ENCODE measurements around the gene CYP19A1.

CYP19A1 gene

GRCh38 chr15:51180534-51180933 is 157.9 kb downstream of the CYP19A1 start:
- peaks cover 29 to 37% of the 10 kb centered on the region in 2 experiments for H3K4me1 ChIP-seq (ENCODE audit: control insufficient read depth in 1 of 2, insufficient read depth in 1 of 2, low read depth in 1 of 2, low read length in 1 of 2)
- no peak for TF ChIP-seq CTCF (IDR thresholded peaks at IDR 0.05)
- no peak overlapping the region for H3K4me3 ChIP-seq (ENCODE audit: low read depth in 1 of 2, low read length in 1 of 2)
- no peak overlapping the region for H3K27ac ChIP-seq
- no peaks in the 10 kb centered on the region for H3K36me3 ChIP-seq
- no peaks in the 10 kb centered on the region for H3K27me3 ChIP-seq
- H3K9me3 ChIP-seq: no peaks in the 10 kb centered on the region

GRCh38 chr15:51180011-51180410 is 158.4 kb downstream of the CYP19A1 start:
- H3K4me3 ChIP-seq (ENCODE audit: low read depth in 1 of 2, low read length in 1 of 2): no peak overlapping the region
- no peaks in the 10 kb centered on the region for H3K36me3 ChIP-seq
- peaks cover 23 to 31% of the 10 kb centered on the region in 2 experiments for H3K4me1 ChIP-seq (ENCODE audit: control insufficient read depth in 1 of 2, insufficient read depth in 1 of 2, low read depth in 1 of 2, low read length in 1 of 2)
- H3K27ac ChIP-seq: no peak overlapping the region
- H3K27me3 ChIP-seq: no peaks in the 10 kb centered on the region
- H3K9me3 ChIP-seq: no peaks in the 10 kb centered on the region
- no peak for TF ChIP-seq CTCF (IDR thresholded peaks at IDR 0.05)

GRCh38 chr15:51172193-51172592 is 166.2 kb downstream of the CYP19A1 start:
- TF ChIP-seq CTCF (IDR thresholded peaks at IDR 0.05): no peak
- no peaks in the 10 kb centered on the region for H3K27me3 ChIP-seq
- no peaks in the 10 kb centered on the region for H3K9me3 ChIP-seq
- no peaks in the 10 kb centered on the region for H3K36me3 ChIP-seq
- H3K4me1 ChIP-seq (ENCODE audit: control insufficient read depth in 1 of 2, insufficient read depth in 1 of 2, low read depth in 1 of 2, low read length in 1 of 2): peaks cover 5 to 6% of the 10 kb centered on the region in 2 experiments
- H3K4me3 ChIP-seq (ENCODE audit: low read depth in 1 of 2, low read length in 1 of 2): no peak overlapping the region
- no peak overlapping the region for H3K27ac ChIP-seq

- Histone ChIP-seq H3K36me3 (no peaks in the 10 kb centered on the region), H3K4me3 (ENCODE audit: low read depth in 1 of 2, low read length in 1 of 2) (no peak overlapping the region), H3K27ac (no peak overlapping the region), H3K9me3 (no peaks in the 10 kb centered on the region), H3K4me1 (ENCODE audit: control insufficient read depth in 1 of 2, insufficient read depth in 1 of 2, low read depth in 1 of 2, low read length in 1 of 2) (peaks cover 5 to 6% of the 10 kb centered on the region in 2 experiments), H3K27me3 (no peaks in the 10 kb centered on the region)
- no peak for TF ChIP-seq CTCF (IDR thresholded peaks at IDR 0.05)
Observed at GRCh38 chr15:51171634-51171932, 166.8 kb downstream of the CYP19A1 start.

- no peak for TF ChIP-seq CTCF (IDR thresholded peaks at IDR 0.05)
- H3K4me1 ChIP-seq (ENCODE audit: control insufficient read depth in 1 of 2, insufficient read depth in 1 of 2, low read depth in 1 of 2, low read length in 1 of 2): peaks cover 5 to 6% of the 10 kb centered on the region in 2 experiments
- no peak overlapping the region for H3K27ac ChIP-seq
Observed at GRCh38 chr15:51170882-51171633, 167.3 kb downstream of the CYP19A1 start.

More at GRCh38 chr15:51170882-51171633, 167.3 kb downstream of the CYP19A1 start:
- Histone ChIP-seq H3K27me3 (no peaks in the 10 kb centered on the region), H3K36me3 (no peaks in the 10 kb centered on the region), H3K9me3 (no peaks in the 10 kb centered on the region), H3K4me3 (ENCODE audit: low read depth in 1 of 2, low read length in 1 of 2) (no peak overlapping the region)

Measured in neutrophil (primary cell).